ENCODE measurements around the gene GALNT10.

GALNT10 gene

GRCh38 chr5:154205441-154206117 is 15.0 kb downstream of the GALNT10 start:
- TF ChIP-seq, protein P1, sequence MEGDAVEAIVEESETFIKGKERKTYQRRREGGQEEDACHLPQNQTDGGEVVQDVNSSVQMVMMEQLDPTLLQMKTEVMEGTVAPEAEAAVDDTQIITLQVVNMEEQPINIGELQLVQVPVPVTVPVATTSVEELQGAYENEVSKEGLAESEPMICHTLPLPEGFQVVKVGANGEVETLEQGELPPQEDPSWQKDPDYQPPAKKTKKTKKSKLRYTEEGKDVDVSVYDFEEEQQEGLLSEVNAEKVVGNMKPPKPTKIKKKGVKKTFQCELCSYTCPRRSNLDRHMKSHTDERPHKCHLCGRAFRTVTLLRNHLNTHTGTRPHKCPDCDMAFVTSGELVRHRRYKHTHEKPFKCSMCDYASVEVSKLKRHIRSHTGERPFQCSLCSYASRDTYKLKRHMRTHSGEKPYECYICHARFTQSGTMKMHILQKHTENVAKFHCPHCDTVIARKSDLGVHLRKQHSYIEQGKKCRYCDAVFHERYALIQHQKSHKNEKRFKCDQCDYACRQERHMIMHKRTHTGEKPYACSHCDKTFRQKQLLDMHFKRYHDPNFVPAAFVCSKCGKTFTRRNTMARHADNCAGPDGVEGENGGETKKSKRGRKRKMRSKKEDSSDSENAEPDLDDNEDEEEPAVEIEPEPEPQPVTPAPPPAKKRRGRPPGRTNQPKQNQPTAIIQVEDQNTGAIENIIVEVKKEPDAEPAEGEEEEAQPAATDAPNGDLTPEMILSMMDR (IDR thresholded peaks at IDR 0.05; ENCODE audit: low read depth, low read length) = no peak
- no peak overlapping the region for H3K4me3 ChIP-seq (ENCODE audit: low read depth, low read length)

GRCh38 chr5:154206311-154206710 is 15.8 kb downstream of the GALNT10 start:
- TF ChIP-seq, protein P1 (IDR thresholded peaks at IDR 0.05; ENCODE audit: low read depth, low read length) = no peak
- no peak overlapping the region for H3K4me3 ChIP-seq (ENCODE audit: low read depth, low read length)

- TF ChIP-seq, protein P1 (IDR thresholded peaks at IDR 0.05; ENCODE audit: low read depth, low read length) = no peak
- no peak overlapping the region for H3K4me3 ChIP-seq (ENCODE audit: low read depth, low read length)
Observed at GRCh38 chr5:154207204-154207603, 16.7 kb downstream of the GALNT10 start.

- TF ChIP-seq, protein P1 (IDR thresholded peaks at IDR 0.05; ENCODE audit: low read depth, low read length) = no peak
Observed at GRCh38 chr5:154209591-154210081, 19.1 kb downstream of the GALNT10 start.

DNA sequence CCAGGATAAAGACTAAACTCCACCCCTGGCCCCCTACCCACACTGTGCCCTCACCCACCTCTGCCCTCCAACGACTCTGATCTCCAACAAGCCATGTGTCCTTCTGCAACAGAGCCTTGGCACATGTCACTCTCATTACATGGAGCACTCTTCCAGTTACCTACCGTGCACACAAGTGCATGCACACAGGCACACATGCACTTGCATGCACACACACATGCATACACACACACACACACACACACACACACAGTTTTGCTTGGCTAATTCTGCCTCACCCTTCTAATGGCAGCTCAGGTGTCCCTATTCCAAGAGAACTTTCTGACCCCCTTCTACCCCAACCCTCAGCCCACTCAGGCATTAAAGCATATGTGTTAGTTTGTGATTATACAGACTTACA is 19.6 kb downstream of the GALNT10 start:
- no peak overlapping the region for H3K4me3 ChIP-seq (ENCODE audit: low read depth, low read length)

More at GRCh38 chr5:154209591-154210081, 19.1 kb downstream of the GALNT10 start:
- no peak overlapping the region for H3K4me3 ChIP-seq (ENCODE audit: low read depth, low read length)

GRCh38 chr5:154211641-154212390 is 21.3 kb downstream of the GALNT10 start:
- TF ChIP-seq, protein P1 (IDR thresholded peaks at IDR 0.05; ENCODE audit: low read depth, low read length) = no peak
- H3K4me3 ChIP-seq (ENCODE audit: low read depth, low read length) = no peak overlapping the region

More for the DNA sequence above, 19.6 kb downstream of the GALNT10 start:
- TF ChIP-seq, protein P1 (IDR thresholded peaks at IDR 0.05; ENCODE audit: low read depth, low read length) = no peak

DNA sequence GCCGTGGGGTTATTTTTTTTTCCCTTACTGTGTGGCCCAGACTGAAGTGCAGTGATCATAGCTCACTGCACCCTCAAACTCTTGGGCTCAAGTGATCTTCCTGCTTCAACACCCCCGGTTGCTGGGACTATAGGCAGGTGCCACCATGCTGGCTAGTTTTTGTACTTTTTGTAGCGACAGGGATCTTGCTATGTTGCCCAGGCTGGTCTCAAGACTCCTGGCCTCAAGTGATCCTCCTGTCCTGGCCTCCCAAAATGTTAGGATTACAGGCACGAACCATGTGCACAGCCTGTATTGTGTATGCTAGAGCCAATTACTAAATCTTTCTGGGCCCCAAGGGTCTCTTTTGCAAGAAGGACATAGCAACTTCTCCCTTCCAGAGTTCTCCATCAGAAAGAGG is 23.1 kb downstream of the GALNT10 start:
- TF ChIP-seq, protein P1 (IDR thresholded peaks at IDR 0.05; ENCODE audit: low read depth, low read length) = no peak
- H3K4me3 ChIP-seq (ENCODE audit: low read depth, low read length) = no peak overlapping the region

Data from WI38 (cell line).